Left renal pelvis (tissue), 4 donors: Measurements from ENCODE around the gene MEGF6. TPM values are rescaled to one million over a fixed set of nuclear protein-coding genes. Genes with fewer than 3 reads are reported as not detected.
A peak's percentile ranks its signal among the peaks of the same experiment; 100 is the strongest.

ENCODE experiments used
- DNase-seq, 4 donors: peaks; one replicate each; pipeline ENCODE4 v3.0.0-alpha.2; 2013; ENCODE audit warnings: low read depth in 4 of 4, low spot score in 3 of 4
- polyA plus RNA-seq, 4 donors: library from polyadenylated mRNA; unstranded; fragments of 120-200 nt; gene quantifications; one replicate each; pipeline ENCODE4 v1.2.1, GENCODE V29; 2013; ENCODE audit not compliant: insufficient read length in 4 of 4

The MEGF6 gene
- 10 to 100 TPM in 2 of 4 donors, 1 to 10 TPM in 2; 8.1 to 26.3 (median 14.0) TPM for polyA plus RNA-seq

DNA sequence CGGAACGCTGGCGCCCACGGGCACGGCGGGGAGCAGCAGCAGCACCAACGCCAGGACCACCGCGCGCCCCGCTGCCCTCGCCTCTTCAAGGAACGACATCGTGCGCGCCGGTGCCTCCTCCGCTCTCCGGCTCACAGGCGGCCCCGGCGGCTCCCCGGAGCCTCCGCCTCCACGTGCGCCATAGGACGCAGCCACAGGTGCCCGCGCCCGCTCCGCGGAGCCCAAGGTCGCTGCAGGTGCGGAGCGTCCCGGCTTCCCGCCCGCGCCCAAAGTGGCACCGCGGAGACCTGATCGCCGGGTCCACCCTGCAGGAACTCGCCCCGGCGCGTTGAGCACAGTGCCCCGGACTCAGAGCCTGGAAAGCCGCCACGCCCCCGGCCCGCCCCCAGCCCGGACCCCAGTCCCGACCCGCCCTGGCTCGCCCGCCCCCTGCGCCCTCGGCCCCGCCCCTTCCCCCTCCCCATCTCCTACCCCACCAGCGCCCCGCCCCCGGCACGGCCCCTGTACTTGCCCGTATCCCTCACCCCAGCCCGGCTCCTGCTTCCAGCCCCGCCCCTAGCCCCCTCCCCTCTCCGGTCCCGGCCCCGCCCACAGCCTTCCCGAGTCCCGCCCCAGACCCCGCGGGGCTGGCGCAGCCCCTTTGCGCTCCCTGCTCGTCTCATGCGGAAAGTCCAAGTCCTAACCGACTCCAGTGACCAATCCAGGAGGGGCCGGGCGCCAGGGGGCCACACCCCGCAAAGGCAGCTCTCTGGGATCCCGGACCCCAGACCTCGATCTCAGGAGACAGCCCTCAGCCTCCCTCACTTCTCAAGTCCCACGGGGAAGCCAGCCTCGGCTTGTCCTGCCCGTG lies at the start of gene MEGF6:
MEGF6 (minus strand) TSS at position 339 of the 850 bp plus-strand sequence; CDS start at position 99, 240 bp downstream.
- DNase-seq: peak in 2 of 4 donors; percentile 65 to 75

DNA sequence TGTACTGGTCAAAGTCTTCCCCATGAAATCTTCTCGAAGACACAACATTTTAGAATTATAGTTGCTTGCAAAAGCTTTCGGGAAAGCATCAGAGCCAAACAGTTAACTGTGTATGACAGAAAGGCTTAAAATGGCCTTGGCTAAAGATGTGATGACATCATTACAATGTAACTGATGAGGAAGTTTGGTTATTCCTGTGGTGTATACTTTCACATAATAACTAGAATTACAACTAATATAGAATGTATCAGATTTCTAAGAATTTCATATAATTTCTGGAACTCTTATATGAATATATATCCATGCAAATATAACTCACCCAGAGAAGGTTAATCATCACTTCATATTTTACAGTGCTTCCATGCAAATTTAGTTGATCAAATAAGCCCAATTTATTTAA lies 49.4 kb upstream of the MEGF6 start:
- no peak for DNase-seq

- no peak for DNase-seq
Observed at GRCh38 chr1:3659093-3659492, 47.8 kb upstream of the MEGF6 start.

DNA sequence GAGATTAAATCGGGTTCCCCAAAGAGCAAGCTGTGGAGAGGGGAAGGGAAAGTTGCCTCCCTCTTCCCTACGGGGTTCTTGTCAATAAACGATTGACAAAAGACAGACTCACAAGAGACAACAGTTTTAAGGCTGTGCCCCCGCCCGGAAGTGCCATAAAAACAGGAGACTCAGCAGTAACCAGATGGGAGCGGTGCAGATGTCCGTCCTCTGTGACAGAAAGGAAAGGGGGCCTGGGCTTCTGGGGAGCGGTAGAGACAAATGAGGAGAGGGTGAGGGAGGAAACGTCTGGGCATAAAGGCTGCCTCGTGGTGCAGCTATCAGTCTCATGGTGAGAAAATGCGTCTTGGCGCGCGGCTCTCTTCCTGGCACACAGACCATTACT lies 46.9 kb upstream of the MEGF6 start:
- no peak for DNase-seq

DNA sequence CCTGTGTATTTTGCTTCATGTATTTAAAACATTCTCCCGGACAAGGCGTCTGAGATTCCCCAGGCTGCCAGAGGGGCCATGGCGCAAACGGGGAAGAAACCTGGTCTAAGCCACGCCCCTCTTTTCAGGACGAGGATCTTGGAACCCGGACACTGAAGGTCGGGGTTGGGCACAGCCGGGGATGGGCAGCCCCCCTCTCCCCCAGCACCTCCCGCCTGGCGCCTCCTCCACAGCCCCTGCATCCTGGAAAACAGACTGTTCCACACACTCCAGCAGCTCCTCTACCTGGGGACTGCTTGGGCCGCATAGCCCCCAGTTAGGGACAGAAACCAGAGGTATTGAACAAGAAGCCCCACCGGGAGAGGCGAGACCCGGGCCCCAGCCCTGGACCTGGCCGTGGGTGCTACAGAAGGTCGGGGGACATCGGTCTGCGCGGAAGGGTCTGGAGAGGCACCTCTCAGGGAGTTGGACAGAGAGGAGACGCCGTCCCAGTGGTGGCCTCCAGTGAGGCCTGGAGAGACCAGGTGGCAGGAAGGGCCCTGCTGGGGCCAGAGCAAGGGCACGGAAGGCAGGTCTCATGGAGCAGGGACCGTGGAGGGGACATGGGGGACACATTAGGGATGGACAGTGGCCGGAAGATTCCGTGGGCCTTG lies 46.4 kb upstream of the MEGF6 start:
- DNase-seq: no peak

GRCh38 chr1:3657096-3657475 lies 45.8 kb upstream of the MEGF6 start:
- DNase-seq: no peak

- DNase-seq: no peak
Observed at GRCh38 chr1:3656450-3657095, 45.3 kb upstream of the MEGF6 start.

DNA sequence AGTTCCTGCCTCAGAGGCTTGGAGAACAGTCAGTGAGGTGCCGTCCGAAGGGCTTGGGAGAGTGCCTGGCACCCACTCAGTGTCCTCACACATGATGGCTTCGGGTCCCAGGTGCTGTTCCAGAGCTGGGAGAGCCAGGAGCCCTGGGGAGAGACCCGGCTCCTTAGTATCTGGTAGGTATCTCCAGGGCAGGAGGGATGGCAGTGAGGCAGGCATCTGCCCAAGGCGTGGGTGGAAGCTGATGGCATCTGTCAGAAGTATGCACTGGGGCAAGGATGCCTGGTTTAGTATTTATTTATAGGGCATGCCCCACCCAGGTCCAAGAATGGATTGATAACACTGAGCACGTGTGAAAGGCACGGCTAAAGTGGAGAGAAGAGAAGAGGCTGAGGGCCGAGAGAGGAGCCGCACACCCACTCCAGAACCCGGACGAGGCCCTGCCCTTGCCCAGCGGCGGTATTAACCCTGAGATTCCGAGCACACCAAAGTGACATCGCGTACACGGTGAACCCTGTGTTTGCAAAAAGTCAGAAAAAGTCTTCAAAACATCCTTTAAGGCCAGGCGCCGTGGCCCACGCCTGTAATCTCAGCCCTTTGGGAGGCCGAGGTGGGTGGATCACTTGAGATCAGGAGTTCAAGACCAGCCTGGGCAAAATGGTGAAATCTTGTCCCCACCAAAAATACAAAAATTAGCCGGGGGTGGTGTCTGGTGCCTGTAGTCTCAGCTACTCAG lies 43.4 kb upstream of the MEGF6 start:
- no peak for DNase-seq

DNA sequence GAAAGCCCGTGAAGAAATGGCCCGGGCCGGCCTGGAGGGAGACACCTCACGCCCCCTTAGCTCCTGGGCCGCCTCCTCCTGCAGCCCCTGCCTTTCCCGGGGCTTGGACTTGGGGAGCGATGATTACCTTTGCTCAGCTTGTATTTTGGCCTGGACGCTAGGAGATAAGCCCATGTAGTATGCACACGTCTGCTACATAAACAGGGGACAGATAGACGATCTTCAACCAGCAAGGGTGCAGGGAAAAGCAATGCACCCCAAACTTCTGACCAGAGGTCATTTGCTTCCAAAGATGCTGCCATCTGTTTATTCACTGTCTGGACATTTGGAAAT lies 41.9 kb upstream of the MEGF6 start:
- DNase-seq: no peak

- no peak for DNase-seq
Observed at GRCh38 chr1:3652548-3653285, 41.4 kb upstream of the MEGF6 start.

DNA sequence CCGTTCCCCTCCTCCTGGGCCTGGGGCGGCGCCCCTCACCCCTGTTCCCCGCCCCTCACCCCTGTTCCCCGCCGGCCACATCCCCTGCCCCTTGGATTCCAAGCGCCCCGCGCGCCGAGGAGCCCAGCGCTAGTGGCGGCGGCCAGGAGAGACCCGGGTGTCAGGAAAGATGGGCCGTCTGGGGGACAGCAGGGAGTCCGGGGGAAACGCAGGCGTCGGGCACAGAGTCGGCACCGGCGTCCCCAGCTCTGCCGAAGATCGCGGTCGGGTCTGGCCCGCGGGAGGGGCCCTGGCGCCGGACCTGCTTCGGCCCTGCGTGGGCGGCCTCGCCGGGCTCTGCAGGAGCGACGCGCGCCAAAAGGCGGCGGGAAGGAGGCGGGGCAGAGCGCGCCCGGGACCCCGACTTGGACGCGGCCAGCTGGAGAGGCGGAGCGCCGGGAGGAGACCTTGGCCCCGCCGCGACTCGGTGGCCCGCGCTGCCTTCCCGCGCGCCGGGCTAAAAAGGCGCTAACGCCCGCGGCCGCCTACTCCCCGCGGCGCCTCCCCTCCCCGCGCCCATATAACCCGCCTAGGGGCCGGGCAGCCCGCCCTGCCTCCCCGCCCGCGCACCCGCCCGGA lies 40.7 kb upstream of the MEGF6 start, which contains the start of gene TP73:
TP73 (plus strand) TSS at position 587 of the 618 bp plus-strand sequence. CDS start 29,850 bp downstream, outside the sequence.
- DNase-seq: no peak

GRCh38 chr1:3651026-3651929 lies 40.0 kb upstream of the MEGF6 start:
- DNase-seq: no peak

GRCh38 chr1:3650248-3651025 lies 39.1 kb upstream of the MEGF6 start:
- DNase-seq: no peak

- peak; percentile 62 to 75 (median 73) for DNase-seq
Observed at GRCh38 chr1:3649342-3650247, 38.3 kb upstream of the MEGF6 start, which contains the start of gene WRAP73. WRAP73 (minus strand) TSS chr1:3650103; CDS start chr1:3649999, 104 bp downstream.

GRCh38 chr1:3646596-3646995 lies 35.3 kb upstream of the MEGF6 start:
- no peak for DNase-seq

DNA sequence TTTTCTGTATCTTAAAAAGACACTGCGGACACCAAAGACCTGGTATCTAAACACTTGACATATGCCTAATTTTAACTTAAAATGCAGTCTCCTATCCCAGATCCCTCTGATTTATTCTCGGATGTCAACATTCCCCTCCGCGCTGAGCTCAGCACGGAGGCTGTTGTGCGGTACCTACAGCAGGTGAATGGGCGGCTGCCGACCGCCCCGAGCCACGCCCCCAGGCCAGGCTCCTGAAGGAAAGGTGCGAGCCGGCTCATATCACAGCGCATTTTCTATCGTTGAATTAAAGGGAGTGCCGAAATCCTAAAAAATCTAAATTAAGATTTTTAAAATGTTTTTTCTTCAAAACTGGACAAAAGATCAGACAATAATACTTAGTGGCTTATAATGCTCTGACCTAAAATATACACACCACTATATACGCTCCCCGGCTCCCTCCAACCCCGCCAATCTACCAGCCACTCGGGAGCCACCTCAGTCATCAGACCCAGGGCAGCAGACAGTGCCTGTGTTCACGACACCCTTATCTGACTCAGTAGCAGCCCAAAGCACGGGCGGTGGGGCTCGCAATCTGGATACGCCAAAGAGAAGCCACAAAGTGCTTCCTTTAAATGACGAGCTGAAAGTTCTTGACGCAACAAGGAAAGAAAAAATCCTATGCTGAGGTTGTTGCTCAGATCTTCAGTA lies 34.5 kb upstream of the MEGF6 start:
- no peak for DNase-seq
